Activated CD4-positive, alpha-beta T cell treated with anti-CD3 and anti-CD28 coated beads for 4 hours (primary cell): ENCODE results near the gene GLDN.

Experiments
- DNase-seq, 2 donors: peaks; one replicate each; pipeline ENCODE4 v3.0.0-alpha.2; 2020

GLDN gene

DNA sequence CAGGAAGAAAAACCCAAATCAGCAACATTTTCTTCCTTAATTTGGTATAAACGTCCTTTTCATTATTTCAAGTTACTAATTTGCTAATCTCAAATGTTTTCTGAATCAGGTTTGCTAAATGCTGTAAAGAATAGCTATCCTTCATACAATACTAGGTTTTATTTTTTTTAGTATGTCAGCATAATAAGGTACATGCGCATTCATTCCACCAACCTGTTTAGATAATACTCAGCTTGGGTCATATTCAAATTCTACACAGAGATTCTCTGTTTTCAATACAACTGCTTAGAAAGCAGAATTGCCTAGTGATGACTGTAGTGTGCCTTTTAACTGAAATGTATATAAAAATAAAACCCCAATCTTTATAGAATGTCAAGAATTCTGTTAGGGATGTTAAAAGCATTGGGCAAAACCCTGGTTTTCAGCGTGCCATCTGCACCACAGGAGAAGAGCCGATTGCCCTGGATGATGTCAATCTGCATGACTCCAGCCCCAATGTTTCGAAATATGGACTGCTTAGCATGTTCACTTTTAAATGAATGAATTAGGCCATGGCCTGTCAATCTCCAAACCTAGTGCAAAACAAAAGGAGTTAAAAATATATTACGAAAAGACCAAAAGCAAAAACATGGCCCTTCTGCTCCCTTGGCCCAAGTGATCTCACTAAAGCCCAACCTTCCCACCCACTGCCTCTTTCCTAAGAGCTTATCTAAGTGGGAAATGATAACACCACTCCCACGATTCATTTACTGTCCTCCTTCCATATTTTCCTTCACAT is 107.4 kb downstream of the GLDN start:
- DNase-seq = no peak

DNA sequence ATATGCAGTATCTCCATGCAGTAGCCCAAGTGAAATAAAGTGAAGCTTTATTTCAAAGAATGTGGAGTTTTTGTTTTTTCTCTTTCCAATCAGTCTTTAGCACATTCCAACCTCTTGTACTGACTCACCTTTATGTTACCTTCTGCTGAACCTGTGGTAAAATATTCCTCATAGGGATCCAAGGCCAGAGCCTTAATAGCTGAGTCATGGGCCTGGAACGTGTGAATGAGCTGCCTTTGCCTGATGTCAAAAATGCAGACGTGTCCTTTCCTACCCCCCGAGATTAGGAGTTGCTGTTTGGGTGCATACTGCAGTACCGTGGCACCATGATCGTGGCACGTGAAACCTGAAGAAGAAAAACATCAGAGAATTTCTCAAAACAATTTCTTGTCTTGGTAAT is 108.5 kb downstream of the GLDN start:
- DNase-seq = no peak
